Fibroblast of lung (primary cell): ENCODE measurements around the gene RGS18. TPM values are rescaled to one million over a fixed set of nuclear protein-coding genes. Genes with fewer than 3 reads are reported as not detected.

Experiments
- DNase-seq, 2 donors: peaks; one replicate each; pipeline versions ENCODE4 v3.0.0 to v3.0.0-alpha.2; 2010; ENCODE audit warnings: low read depth in 2 of 2
- H2AFZ ChIP-seq: 2 replicates; pipeline ENCODE4 v1.5.1; 2012; ENCODE audit warnings: low read length, control low read depth, inconsistent platforms
- H3K27ac ChIP-seq: 2 replicates; pipeline ENCODE4 v1.5.1; 2011; ENCODE audit warnings: low read length, control low read depth; ENCODE audit not compliant: insufficient read depth
- H3K27me3 ChIP-seq: 2 replicates; pipeline ENCODE4 v1.5.1; 2011; ENCODE audit warnings: mild to moderate bottlenecking, low read length; ENCODE audit not compliant: control insufficient read depth, insufficient read depth
- H3K36me3 ChIP-seq: 2 replicates; pipeline ENCODE4 v1.5.1; 2011; ENCODE audit warnings: low read length; ENCODE audit not compliant: control insufficient read depth, insufficient read depth
- H3K4me1 ChIP-seq: 2 replicates; pipeline ENCODE4 v1.5.1; 2011; ENCODE audit warnings: low read length; ENCODE audit not compliant: control insufficient read depth, insufficient read depth; ENCODE audit errors: extremely low read depth
- H3K4me2 ChIP-seq: 2 replicates; pipeline ENCODE4 v1.5.1; 2011; ENCODE audit warnings: low read length, control low read depth; ENCODE audit not compliant: insufficient read depth; ENCODE audit errors: extremely low read depth
- H3K4me3 ChIP-seq, 4 experiments: fragments of 200-600 bp in 1 of 4; sonication (generic) in 1 of 4; replicated peaks in 1 of 4; 2 replicates each; pipeline ENCODE4 v1.5.1; 2011 to 2016; ENCODE audit warnings: low read length in 4 of 4, low read depth in 3 of 4, mild to moderate bottlenecking in 3 of 4, control low read depth in 2 of 4, inconsistent platforms in 1 of 4, mixed read lengths in 1 of 4; ENCODE audit not compliant: insufficient read depth in 1 of 4; ENCODE audit errors: control extremely low read depth in 1 of 4
- H3K79me2 ChIP-seq: 2 replicates; pipeline ENCODE4 v1.5.1; 2012; ENCODE audit warnings: mild to moderate bottlenecking, low read length, inconsistent platforms; ENCODE audit not compliant: control insufficient read depth, insufficient read depth
- H3K9ac ChIP-seq: 2 replicates; pipeline ENCODE4 v1.5.1; 2011; ENCODE audit warnings: mild to moderate bottlenecking, low read length, control low read depth; ENCODE audit not compliant: insufficient read depth
- H3K9me3 ChIP-seq: 2 replicates; pipeline ENCODE4 v1.5.1; 2012; ENCODE audit warnings: low read depth, low read length; ENCODE audit not compliant: control insufficient read depth, insufficient read depth
- H4K20me1 ChIP-seq: 2 replicates; pipeline ENCODE4 v1.5.1; 2011; ENCODE audit warnings: low read length; ENCODE audit not compliant: control insufficient read depth, insufficient read depth; ENCODE audit errors: extremely low read depth
- EZH2 ChIP-seq: IDR thresholded peaks from 2 replicates; pipeline ENCODE4 v1.5.1; 2012; ENCODE audit warnings: low read length, control low read depth, mild to moderate bottlenecking; ENCODE audit errors: missing control alignments
- polyA plus RNA-seq, 2 donors: library from polyadenylated mRNA; depleted of rRNA in 1 of 2; stranded (reverse) in 1 of 2; unstranded in 1 of 2; fragments of >200 nt; gene quantifications; 2 replicates each; pipeline ENCODE4 v1.2.1, GENCODE V29; 2011 to 2012; ENCODE audit warnings: missing spikeins in 1 of 2
- total RNA-seq: library from RNA; depleted of rRNA; stranded (reverse); fragments of >200 nt; gene quantifications from 2 replicates; pipeline ENCODE4 v1.2.1, GENCODE V29; 2014
- TF ChIP-seq, protein P1 (sequence below), 2 donors: IDR thresholded peaks in 1 of 2; conservative IDR thresholded peaks in 1 of 2; 1 replicate in 1 of 2; 2 replicates in 1 of 2; pipeline ENCODE4 v1.5.1; 2011 to 2012; ENCODE audit warnings: low read length in 2 of 2, control low read depth in 1 of 2, inconsistent platforms in 1 of 2, low read depth in 1 of 2, mild to moderate bottlenecking in 1 of 2

The RGS18 gene
- total and polyA plus RNA-seq, 2 donors (not counting 1 experiment from before 2014, with no cell fraction given) = 0.17 TPM; not detected in 1

DNA sequence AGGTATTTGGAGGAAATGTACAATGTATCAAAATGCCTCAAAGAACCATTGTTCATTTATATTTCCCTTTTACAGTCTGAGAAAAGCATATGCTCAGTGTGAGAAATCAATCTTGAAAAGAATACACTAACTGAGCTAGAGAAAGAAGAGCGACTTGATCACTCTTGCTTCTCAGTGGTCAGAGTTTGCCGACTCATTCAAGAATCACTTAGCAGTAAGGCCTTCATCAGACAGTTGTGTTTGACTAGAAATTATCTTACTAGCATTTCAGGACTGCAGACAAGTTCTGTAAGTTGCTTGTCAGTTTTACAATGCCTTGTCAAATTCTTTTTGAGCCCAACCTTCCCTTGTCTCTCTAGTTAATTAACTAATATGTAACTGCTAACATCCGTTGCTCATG is 12.9 kb downstream of the RGS18 start:
- no peak for DNase-seq
- Histone ChIP-seq H3K9me3 (no peaks in the 10 kb centered on the region), H3K4me2 (no peak overlapping the region), H3K27me3 (no peaks in the 10 kb centered on the region), H2AFZ (no peak overlapping the region), H3K4me3 (no peak overlapping the region), H3K79me2 (no peaks in the 10 kb centered on the region), H3K27ac (no peak overlapping the region), H4K20me1 (no peaks in the 10 kb centered on the region), H3K9ac (no peak overlapping the region), H3K4me1 (no peaks in the 10 kb centered on the region), H3K36me3 (no peaks in the 10 kb centered on the region)
- no peak for TF ChIP-seq EZH2
- TF ChIP-seq, protein P1, sequence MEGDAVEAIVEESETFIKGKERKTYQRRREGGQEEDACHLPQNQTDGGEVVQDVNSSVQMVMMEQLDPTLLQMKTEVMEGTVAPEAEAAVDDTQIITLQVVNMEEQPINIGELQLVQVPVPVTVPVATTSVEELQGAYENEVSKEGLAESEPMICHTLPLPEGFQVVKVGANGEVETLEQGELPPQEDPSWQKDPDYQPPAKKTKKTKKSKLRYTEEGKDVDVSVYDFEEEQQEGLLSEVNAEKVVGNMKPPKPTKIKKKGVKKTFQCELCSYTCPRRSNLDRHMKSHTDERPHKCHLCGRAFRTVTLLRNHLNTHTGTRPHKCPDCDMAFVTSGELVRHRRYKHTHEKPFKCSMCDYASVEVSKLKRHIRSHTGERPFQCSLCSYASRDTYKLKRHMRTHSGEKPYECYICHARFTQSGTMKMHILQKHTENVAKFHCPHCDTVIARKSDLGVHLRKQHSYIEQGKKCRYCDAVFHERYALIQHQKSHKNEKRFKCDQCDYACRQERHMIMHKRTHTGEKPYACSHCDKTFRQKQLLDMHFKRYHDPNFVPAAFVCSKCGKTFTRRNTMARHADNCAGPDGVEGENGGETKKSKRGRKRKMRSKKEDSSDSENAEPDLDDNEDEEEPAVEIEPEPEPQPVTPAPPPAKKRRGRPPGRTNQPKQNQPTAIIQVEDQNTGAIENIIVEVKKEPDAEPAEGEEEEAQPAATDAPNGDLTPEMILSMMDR (conservative IDR thresholded peaks at IDR 0.05 in 1 of 2, IDR thresholded peaks at IDR 0.05 in 1 of 2; ENCODE audit: low read depth in 1 of 2, low read length in 2 of 2) = no peak

DNA sequence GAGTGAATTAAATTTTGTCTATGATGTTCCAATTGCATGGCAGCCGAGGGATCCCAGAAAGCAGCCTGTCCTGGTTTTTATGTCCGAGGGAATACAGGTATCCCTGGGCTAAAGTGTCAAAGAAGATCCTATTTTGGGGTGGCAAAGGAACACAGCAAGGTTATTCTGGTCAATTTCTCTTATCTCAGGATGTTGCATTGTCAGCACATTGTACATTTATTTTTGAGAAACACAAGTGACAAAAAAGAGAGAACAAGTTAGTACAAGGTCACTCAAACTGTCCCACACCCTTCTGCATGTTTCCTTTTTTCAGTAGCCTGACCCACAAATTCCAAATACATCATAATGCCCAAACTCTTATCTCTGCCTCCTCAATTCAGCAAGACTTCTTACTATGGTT is 17.7 kb downstream of the RGS18 start:
- no peaks in the 10 kb centered on the region for H4K20me1 ChIP-seq
- no peak overlapping the region for H3K4me3 ChIP-seq
- no peak overlapping the region for H3K4me2 ChIP-seq
- H3K27me3 ChIP-seq = no peaks in the 10 kb centered on the region
- no peaks in the 10 kb centered on the region for H3K4me1 ChIP-seq
- H3K79me2 ChIP-seq = no peaks in the 10 kb centered on the region
- no peak for TF ChIP-seq EZH2
- TF ChIP-seq, protein P1 (conservative IDR thresholded peaks at IDR 0.05 in 1 of 2, IDR thresholded peaks at IDR 0.05 in 1 of 2; ENCODE audit: low read depth in 1 of 2, low read length in 2 of 2) = no peak
- no peak overlapping the region for H2AFZ ChIP-seq
- no peak for DNase-seq
- H3K36me3 ChIP-seq = no peaks in the 10 kb centered on the region
- no peaks in the 10 kb centered on the region for H3K9me3 ChIP-seq
- H3K9ac ChIP-seq = no peak overlapping the region
- no peak overlapping the region for H3K27ac ChIP-seq

DNA sequence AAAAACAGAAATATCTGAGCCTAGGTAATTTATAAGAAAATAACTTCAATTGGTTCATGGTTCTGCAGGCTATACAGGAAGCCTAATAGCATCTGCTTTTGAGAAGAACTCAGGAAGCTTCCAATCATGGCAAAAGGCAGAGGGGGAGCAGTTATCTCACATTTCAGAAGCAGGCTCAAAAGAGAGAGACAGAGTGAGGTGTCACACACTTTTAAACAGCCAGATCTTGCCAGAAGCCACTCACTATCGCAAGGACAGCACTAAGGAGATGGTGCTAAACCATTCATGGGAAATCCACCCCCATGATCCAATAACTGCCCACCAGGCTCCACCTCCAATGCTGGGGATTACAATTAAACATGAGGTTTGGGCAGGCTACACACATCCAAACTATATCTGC is 25.5 kb downstream of the RGS18 start:
- no peak for TF ChIP-seq EZH2
- TF ChIP-seq, protein P1 (conservative IDR thresholded peaks at IDR 0.05 in 1 of 2, IDR thresholded peaks at IDR 0.05 in 1 of 2; ENCODE audit: low read depth in 1 of 2, low read length in 2 of 2) = no peak
- Histone ChIP-seq H3K9me3 (no peaks in the 10 kb centered on the region), H3K4me1 (no peaks in the 10 kb centered on the region), H4K20me1 (no peaks in the 10 kb centered on the region), H3K9ac (no peak overlapping the region), H3K27ac (no peak overlapping the region), H3K27me3 (no peaks in the 10 kb centered on the region), H3K4me3 (no peak overlapping the region), H3K79me2 (no peaks in the 10 kb centered on the region), H3K36me3 (no peaks in the 10 kb centered on the region), H2AFZ (no peak overlapping the region), H3K4me2 (no peak overlapping the region)
- DNase-seq = no peak
